HG03060 (cell line): ENCODE results near the gene REC8.

Experiments
- ATAC-seq: cut with Tn5 transposase; IDR thresholded peaks from one replicate; pipeline ENCODE4 v1.9.1; 2021; ENCODE audit warnings: low read depth, moderate number of reproducible peaks; ENCODE audit not compliant: unreplicated experiment

The REC8 gene

DNA sequence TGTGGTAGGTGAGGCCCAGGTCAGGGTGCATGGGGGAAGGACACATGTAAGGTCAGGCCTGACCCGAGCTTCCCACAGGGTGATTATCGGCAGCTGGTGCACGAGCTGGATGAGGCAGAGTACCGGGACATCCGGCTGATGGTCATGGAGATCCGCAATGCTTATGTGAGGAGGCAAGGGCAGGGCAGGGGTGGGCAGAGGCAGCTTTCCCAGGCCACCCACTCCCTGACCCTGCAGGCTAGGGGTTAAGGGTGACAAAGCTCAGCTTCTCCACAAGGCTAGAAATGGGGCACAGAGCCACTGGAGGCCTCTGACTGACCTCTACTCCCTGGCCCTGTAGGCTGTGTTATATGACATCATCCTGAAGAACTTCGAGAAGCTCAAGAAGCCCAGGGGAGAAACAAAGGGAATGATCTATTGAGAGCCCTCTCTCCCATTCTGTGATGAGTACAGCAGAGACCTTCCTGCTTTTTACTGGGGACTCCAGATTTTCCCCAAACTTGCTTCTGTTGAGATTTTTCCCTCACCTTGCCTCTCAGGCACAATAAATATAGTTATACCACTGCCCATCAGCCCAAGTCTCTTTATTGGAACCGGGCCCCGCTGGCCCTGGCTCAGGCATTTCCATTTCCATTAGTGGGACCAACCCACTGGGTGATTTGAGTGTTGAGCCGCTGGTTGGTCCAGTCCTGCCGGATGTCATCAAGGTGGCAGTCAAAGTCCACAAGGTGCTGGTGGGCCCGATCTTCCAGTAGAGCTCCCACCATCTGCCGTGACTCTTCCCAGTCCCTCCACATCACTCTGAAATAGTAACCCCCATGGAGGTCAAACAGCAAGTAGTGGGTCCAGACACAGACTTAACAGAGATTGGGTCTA lies 33.2 kb upstream of the REC8 start:
- no peak for ATAC-seq

DNA sequence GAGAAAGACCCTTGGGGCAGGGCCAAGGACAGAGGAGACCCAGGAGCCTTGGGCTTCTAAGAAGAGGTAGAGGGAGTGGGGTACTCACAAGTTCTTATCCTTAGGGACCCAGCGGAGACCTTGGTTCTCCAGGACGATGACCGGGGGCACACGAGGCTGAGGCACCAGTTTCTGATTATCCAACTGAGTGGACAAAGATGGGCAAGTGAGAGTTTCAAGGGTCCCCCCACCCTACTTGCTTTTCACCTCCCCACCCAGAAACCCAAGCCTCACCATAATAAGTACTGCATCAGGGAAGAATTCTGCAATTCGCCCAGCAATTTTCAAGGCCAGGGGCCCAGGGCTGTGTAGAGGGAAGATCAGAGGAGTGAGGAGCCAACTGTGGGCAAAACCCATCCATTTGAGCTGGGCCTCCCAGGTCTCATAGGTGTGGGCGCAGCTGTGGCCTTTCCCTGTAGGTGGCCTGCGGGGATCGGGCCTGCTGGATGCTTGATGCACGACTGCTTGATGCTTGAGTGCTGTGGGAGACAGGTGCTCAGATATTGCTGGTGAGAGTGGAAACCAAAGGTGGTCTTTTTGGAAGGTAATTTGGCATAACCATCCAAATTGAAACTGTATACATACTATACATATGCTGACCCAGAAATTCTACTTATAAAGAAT lies 32.5 kb upstream of the REC8 start:
- ATAC-seq: no peak

DNA sequence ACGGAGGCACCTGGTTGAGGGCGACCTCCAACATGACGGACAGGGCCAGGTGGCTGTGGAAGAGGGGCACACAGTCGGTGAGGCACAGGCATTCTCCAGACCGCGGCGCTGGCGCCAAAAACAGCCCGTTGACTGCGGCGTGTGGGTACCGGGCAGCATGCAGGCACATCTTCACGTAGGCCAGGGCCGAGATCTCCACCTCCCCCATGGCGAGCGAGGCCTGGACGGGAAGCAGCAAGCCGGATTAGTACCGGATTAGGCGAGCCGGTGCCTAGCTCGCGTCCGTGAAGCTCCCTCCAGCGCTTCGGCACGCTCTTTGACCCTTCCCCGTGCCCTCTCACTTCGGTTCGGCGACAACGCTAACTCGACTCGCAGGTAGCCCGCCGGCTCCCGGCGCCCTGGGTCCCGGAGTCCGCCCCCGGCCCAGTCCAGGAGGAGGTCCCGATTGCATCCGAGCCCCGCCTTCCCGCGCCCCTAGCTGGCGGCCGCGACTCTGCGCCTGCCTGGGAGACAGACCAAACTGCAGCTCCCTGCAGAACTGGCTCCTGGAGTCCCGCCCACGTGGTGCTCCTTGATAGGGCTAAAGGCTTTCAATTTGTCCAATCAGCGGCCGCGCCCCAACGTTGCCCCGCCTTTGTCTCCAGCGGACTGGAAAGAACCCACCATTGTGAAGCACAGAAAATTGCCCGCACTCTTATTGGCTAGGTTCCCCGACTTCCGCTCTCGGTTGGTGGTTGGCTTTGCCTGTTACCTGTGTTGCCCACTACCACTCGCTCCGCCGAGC lies 30.6 kb upstream of the REC8 start, which contains the start of gene EMC9:
TSS of gene EMC9 (minus strand) at position 495 of the 784 bp plus-strand sequence. CDS start at position 208, 287 bp downstream.
- ATAC-seq: peak; percentile 85

DNA sequence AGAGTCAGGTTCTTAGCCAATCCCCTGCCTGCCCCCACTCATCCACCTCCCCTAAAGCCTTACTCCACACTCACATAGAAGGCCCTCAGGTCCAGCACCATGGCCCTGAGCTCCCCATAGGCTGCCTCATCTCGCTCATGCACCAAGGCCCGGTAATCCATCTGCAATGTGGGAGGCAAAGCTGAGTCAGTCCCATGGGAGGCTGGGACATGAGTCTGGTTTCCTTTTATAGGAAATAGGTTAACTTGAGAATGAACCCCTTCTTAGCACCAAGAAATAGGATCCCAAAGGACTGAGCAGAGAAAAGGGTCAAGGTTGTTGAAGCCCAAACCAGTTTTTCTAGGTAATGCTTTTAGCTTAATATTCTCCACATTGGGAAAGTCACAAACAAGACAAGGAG lies 28.4 kb upstream of the REC8 start:
- no peak for ATAC-seq

DNA sequence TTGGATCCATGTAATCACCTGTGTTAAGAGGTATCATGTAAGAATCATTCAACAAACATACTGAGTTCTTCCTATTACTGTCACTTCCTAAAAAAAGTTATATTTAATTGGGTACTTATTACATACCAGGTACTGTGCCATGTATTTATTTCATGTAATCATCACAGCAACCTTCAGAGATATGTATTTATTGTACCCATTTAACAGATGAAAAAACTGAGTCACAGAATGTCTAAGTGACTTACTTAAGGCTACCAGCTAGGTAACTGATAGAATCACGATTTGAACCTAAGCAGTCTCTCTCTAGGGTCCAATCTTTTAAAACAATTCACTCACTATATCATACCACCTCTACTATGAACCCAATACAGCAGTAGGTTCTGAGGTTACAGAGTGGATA lies 27.4 kb upstream of the REC8 start:
- ATAC-seq: no peak

DNA sequence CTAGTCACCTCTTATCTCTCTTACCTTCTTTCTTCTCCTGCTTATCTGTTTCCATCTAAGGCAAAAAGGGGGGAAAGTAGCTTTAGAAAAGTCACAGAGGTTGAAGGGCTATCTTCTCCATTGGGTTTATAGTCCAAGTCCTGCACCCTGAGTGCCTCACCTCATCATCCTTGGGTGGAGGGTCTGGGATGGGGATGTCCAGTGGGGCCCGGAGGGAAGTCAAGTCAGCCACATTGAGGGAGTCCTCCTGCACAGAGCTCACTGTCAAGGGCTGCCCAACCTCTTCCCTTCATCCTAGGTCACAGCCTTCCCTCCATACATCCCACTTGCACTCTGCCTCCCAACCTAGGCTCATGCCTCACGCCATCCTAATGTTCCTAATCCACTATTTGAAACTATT lies 26.7 kb upstream of the REC8 start:
- no peak for ATAC-seq

DNA sequence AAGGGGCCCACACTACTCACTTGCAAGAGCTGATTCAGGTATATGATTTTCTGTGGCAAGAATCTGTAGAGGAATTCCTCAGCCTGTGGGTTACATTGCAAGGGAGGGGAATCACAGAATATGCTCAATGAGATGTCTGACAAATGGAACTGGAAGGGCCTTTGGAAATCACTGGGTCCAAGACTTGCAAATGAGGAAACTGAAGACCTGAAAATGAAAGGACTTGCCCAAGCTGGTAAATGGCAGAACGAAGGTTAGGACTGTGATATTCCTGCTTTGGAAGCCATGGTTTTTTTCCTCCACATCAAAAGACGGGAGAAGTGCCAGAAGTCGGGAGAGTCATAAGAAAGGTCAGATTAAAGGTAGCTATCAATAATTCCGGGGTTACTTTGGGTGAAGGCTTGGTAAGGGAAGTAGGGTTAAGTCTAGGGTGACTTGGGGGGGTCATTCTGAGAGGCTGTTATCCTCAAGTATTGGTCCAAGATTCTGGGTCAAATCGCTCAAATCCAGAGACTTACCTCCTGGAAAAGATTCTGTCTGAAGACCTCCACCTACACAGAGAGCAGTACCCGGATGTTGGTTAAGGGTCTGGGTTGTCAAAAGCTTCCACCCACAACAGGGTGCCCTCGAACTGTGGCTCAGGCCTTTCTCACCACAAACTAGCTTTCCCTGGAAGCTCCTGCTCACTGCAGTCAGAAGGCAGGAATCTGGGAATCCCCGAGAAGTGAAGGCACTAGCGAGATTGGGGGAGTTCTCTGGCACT lies 26.0 kb upstream of the REC8 start:
- no peak for ATAC-seq

DNA sequence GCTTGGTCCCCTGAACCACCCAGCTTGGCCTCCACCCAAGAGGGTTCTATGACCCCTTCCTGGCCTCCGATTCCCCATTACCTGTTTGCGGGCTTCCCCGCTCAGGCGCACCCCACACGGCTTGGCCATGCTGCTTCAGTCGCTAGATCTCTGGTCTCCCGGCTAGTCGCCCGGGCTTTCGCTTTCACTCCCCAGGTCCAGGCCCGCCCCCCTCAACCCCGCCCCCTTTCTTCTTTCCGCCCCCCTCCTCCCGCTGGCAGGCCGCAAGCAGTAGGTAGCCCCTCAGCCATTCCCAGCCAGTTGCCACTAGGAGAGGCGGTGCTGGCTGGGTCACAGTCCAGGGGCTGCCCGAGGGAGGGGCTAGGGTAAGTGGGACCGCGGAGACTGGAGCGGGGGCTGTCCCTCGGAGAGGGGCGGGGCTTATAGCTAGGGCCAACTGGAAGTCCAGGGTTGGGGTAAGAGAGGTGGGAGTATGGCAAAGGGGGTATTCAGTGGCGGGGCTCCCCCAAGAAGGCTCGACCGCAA lies 25.4 kb upstream of the REC8 start, which contains the start of gene PSME2:
TSS of gene PSME2 (minus strand) at position 158 of the 525 bp plus-strand sequence. CDS start at position 129, 29 bp downstream.
- ATAC-seq: peak; percentile 50

DNA sequence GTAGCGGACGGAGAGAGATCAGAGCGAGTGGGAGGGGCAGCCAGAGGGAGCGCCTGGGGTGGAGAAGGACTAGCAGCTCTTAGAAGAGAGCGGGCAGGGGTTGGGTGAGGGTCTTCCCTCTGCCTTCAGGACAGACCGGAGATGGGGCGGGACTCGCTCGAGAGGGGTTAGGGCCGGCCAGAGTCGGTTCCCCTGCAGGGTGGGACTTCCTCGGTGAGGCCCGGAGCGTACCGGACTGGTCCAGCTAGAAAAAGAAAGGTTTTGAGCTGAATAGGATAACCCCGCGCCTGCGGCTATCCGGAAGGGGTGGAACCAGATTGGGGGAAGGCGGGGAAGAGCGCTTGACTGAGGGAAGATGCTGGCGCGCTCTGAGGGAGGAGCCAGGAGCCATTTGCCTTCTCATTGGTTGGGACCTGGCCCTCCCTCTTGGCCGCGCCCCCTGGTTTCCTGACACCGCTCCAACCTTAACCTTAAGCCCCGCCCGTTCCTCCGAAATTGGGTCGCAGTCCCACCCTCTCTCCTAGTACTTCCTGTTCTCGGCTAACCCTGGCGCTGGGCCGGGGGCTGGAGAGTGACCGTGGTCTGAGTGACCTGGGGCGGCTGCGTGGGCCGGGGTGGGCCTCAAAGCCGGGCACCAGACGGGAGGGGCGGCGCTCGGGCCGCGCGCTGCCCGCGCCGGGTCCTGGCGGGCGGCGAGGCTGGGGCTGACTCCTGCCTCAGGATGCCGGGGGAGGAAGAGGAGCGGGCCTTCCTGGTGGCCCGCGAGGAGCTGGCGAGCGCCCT lies 24.7 kb upstream of the REC8 start, which contains the start of gene RNF31:
TSS of gene RNF31 (plus strand) at position 521 of the 783 bp plus-strand sequence. CDS start at position 722, 201 bp downstream.
- ATAC-seq: peak; percentile 56

DNA sequence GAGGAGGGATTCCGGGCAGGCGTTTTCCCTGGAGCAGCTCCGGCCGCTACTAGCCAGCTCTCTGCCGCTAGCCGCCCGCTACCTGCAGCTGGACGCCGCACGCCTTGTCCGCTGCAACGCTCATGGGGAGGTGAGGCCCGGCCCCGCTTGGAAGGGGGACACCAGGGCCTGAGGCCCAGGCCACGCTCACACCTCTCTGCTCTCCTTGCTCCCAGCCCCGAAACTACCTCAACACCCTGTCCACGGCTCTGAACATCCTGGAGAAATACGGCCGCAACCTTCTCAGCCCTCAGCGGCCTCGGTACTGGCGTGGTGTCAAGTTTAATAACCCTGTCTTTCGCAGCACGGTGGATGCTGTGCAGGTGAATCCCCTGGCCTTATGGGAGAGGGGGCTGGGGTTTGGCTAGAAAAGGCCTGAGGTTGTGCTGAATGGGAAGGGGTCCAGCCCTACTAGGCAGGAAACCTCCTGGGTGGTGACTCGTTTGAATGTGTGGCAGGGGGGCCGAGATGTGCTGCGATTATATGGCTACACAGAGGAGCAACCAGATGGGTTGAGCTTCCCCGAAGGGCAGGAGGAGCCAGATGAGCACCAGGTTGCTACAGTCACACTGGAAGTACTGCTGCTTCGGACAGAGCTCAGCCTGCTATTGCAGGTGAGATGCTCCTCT lies 24.0 kb upstream of the REC8 start:
- ATAC-seq: no peak

DNA sequence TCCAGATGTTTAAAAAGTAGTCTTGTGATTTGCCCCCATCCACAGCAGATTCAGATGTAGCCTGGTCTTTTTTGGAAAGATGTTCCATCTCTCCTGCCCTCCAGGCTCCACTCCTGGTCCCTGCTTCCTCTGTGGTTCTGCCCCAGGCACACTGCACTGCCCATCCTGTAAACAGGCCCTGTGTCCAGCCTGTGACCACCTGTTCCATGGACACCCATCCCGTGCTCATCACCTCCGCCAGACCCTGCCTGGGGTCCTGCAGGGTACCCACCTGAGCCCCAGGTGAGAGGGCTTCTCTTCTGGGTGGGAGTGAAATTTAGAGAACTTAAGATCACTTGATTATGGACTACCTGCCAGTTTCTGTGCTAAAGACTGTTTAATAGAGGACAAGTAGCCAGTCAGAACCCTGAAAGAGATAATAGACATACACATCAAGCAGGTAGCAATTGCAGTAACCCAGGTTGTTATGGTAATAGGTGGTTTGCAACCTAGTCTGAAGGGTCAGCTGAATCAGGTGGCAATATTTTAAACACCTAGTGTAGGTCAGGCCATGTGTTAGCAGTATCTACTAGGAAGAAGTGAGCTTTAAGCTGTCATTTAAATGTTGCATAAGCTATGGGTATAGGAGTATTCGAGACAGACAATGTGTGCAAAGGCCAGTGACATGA lies 22.4 kb upstream of the REC8 start:
- ATAC-seq: no peak

DNA sequence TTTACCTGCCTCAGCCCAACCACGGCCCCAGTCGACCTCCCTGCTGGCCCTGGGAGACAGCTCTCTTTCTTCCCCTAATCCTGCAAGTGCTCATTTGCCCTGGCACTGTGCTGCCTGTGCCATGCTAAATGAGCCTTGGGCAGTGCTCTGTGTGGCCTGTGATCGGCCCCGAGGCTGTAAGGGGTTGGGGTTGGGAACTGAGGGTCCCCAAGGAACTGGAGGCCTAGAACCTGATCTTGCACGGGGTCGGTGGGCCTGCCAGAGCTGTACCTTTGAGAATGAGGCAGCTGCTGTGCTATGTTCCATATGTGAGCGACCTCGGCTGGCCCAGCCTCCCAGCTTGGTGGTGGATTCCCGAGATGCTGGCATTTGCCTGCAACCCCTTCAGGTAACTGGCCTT lies 21.8 kb upstream of the REC8 start:
- no peak for ATAC-seq

DNA sequence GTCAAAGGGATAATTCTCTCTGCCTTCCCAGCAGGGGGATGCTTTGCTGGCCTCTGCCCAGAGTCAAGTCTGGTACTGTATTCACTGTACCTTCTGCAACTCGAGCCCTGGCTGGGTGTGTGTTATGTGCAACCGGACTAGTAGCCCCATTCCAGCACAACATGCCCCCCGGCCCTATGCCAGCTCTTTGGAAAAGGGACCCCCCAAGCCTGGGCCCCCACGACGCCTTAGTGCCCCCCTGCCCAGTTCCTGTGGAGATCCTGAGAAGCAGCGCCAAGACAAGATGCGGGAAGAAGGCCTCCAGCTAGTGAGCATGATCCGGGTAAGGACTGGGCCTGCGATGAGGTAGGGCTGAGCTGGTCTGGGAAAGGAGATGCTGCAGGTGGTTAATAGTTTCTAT lies 21.3 kb upstream of the REC8 start:
- no peak for ATAC-seq

DNA sequence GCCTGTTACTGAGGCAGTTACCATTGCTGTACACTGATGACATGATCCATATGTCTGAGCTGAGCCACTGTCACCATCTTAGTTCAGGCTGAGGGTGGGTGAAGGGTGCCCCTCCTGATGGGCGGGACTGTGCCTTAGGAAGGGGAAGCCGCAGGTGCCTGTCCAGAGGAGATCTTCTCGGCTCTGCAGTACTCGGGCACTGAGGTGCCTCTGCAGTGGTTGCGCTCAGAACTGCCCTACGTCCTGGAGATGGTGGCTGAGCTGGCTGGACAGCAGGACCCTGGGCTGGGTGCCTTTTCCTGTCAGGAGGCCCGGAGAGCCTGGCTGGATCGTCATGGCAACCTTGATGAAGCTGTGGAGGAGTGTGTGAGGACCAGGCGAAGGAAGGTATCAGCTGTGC lies 20.9 kb upstream of the REC8 start:
- ATAC-seq: no peak

DNA sequence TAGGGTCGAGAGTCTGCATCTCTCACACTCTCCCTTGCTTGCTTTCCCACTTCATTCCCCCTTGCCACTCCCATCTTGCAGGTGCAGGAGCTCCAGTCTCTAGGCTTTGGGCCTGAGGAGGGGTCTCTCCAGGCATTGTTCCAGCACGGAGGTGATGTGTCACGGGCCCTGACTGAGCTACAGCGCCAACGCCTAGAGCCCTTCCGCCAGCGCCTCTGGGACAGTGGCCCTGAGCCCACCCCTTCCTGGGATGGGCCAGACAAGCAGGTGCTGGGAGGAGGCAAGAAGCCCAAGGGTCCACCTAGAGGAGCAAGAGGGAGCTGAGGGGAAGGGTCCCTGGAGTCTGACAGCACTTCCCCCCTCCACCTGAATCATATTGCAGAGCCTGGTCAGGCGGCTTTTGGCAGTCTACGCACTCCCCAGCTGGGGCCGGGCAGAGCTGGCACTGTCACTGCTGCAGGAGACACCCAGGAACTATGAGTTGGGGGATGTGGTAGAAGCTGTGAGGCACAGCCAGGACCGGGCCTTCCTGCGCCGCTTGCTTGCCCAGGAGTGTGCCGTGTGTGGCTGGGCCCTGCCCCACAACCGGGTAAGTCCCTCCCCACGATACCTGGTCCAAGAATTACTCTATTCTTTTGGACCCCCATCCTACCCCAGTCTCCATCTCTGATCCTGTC lies 20.3 kb upstream of the REC8 start:
- ATAC-seq: no peak

DNA sequence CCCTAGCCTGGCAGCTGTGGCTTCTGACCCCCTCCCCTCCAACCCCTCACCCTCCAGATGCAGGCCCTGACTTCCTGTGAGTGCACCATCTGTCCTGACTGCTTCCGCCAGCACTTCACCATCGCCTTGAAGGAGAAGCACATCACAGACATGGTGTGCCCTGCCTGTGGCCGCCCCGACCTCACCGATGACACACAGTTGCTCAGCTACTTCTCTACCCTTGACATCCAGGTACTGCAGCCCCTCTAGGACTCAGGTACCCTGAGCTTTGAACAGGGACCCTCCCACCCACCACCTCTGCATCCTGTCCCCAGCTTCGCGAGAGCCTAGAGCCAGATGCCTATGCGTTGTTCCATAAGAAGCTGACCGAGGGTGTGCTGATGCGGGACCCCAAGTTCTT lies 16.8 kb upstream of the REC8 start:
- ATAC-seq: no peak

DNA sequence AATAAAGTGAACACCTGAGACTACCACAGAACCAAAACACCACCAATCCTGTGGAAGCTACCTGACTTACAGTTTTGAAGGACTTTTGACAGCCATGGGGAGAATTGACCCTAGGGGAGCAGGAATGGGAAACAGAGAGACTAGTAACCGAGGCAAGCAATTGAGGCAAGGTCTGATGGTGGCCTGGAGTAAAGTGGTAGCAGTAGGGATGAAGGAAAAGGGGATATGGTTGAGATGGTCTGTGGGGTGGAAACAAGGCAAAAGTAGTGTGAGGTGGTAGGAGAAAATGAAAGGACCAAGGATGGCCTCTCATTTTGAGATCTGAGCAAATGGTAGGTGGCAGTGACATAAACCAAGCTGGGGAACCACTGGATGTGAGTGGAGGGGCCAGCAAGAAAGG lies 15.0 kb upstream of the REC8 start:
- ATAC-seq: no peak

DNA sequence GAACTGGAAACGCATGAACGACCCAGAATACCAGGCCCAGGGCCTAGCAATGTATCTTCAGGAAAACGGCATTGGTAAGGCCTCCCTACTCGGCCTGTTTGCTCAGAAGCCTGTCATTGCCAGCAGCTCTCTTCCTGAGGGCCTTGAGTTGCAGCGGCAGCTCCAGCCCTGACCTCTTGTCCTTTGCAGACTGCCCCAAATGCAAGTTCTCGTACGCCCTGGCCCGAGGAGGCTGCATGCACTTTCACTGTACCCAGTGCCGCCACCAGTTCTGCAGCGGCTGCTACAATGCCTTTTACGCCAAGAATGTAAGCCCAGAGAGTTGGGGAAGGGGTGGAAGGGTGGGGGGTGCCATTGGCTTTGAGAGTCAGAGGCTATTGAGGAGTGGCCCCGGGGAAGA lies 14.5 kb upstream of the REC8 start:
- ATAC-seq: no peak
